OCI-LY7 (cell line): ENCODE data around the gene MAN1A2. TPM values are rescaled to one million over a fixed set of nuclear protein-coding genes. Genes with fewer than 3 reads are reported as not detected.

ENCODE experiments used
- BruUV-seq: library from RNA; stranded (reverse); fragments of 400-500 nt; replicated peaks from 2 replicates; lab custom pipeline; 2021; lab: Mats Ljungman, UMichigan
- CTCF ChIA-PET: fragments of 300-600 bp; sonication (Branson Sonifier 250); formaldehyde crosslinking; loops from one replicate; lab custom pipeline; 2022; ENCODE audit warnings: antibody characterized with exemption; ENCODE audit not compliant: unreplicated experiment; lab: Charles Lee
- POLR2A ChIA-PET: fragments of 300-600 bp; sonication (Branson Sonifier 250); formaldehyde crosslinking; loops from one replicate; lab custom pipeline; 2022; ENCODE audit warnings: antibody characterized with exemption; lab: Charles Lee
- DNase-seq: peaks from one replicate; pipeline ENCODE4 v3.0.0-alpha.2; 2015; ENCODE audit warnings: low spot score
- H2AFZ ChIP-seq: fragments of 200-600 bp; sonication (generic), shearing (Covaris generic); 2 replicates; pipeline ENCODE4 v1.6.1; 2014; ENCODE audit warnings: mild to moderate bottlenecking, antibody characterized with exemption, low read length, moderate library complexity
- H3K27ac ChIP-seq: fragments of 200-600 bp; sonication (generic); 2 replicates; pipeline ENCODE4 v1.5.1; 2014; ENCODE audit warnings: mixed run types, low read depth, mild to moderate bottlenecking, moderate library complexity, low read length, inconsistent platforms; ENCODE audit not compliant: poor library complexity, severe bottlenecking
- H3K36me3 ChIP-seq: fragments of 200-600 bp; sonication (generic); 2 replicates; pipeline ENCODE4 v1.6.1; 2014; ENCODE audit warnings: mild to moderate bottlenecking, antibody characterized with exemption, low read length, moderate library complexity, mixed read lengths; ENCODE audit not compliant: insufficient read depth
- H3K4me1 ChIP-seq: fragments of 200-600 bp; sonication (generic); 2 replicates; pipeline ENCODE4 v1.5.1; 2014; ENCODE audit warnings: mild to moderate bottlenecking, low read length; ENCODE audit not compliant: insufficient read depth, poor library complexity, severe bottlenecking
- H3K4me2 ChIP-seq: fragments of 200-600 bp; sonication (generic); 2 replicates; pipeline ENCODE4 v1.6.1; 2014; ENCODE audit warnings: mild to moderate bottlenecking, low read length
- H3K4me3 ChIP-seq: fragments of 200-600 bp; sonication (generic); 2 replicates; pipeline ENCODE4 v1.5.1; 2014; ENCODE audit warnings: mild to moderate bottlenecking, low read depth, low read length; ENCODE audit not compliant: poor library complexity, severe bottlenecking
- H3K79me2 ChIP-seq: fragments of 200-600 bp; sonication (generic); 2 replicates; pipeline ENCODE4 v1.6.1; 2016; ENCODE audit warnings: low read depth, mild to moderate bottlenecking, low read length, moderate library complexity, mixed read lengths; ENCODE audit not compliant: insufficient read depth
- H3K9me2 ChIP-seq: fragments of 200-600 bp; sonication (generic); 2 replicates; pipeline ENCODE4 v1.6.1; 2016; ENCODE audit warnings: mild to moderate bottlenecking, low read length, mixed read lengths; ENCODE audit not compliant: insufficient read depth
- H3K9me3 ChIP-seq: fragments of 200-600 bp; sonication (generic); 2 replicates; pipeline ENCODE4 v1.6.1; 2014; ENCODE audit warnings: mild to moderate bottlenecking, mixed run types, low read length, mixed read lengths
- H4K20me1 ChIP-seq: fragments of 200-600 bp; sonication (generic); 2 replicates; pipeline ENCODE4 v1.6.1; 2014; ENCODE audit warnings: mild to moderate bottlenecking, antibody characterized with exemption, low read length, moderate library complexity, mixed read lengths; ENCODE audit not compliant: insufficient read depth
- EZH2phosphoT487 ChIP-seq: fragments of 200-600 bp; sonication (generic); IDR thresholded peaks from 2 replicates; pipeline ENCODE4 v1.6.1; 2018; ENCODE audit warnings: low read depth, borderline replicate concordance, mild to moderate bottlenecking, mixed run types, antibody characterized with exemption, low read length, moderate library complexity, mixed read lengths
- intact Hi-C: fragments of 100-400 bp; cut with micrococcal nuclease; formaldehyde crosslinking; loops from one replicate; pipeline ENCODE4 v1.10.0; 2022; ENCODE audit not compliant: unreplicated experiment
- total RNA-seq, 2 experiments: library from RNA; depleted of rRNA in 1 of 2; stranded (reverse); fragments of >200 nt in 1 of 2; shearing (Covaris generic) in 1 of 2; gene quantifications; 2 replicates each; pipeline ENCODE4 v1.2.3, GENCODE V29; 2014 to 2022
- TF ChIP-seq, protein P1 (sequence below): fragments of 200-600 bp; sonication (generic); conservative IDR thresholded peaks from 2 replicates; pipeline ENCODE4 v1.5.1; 2014; ENCODE audit warnings: mild to moderate bottlenecking, antibody characterized with exemption, low read length, moderate library complexity, mixed read lengths

MAN1A2 gene
- total RNA-seq, 2 experiments from 2014 or later = 16.1 to 27.5 TPM

DNA sequence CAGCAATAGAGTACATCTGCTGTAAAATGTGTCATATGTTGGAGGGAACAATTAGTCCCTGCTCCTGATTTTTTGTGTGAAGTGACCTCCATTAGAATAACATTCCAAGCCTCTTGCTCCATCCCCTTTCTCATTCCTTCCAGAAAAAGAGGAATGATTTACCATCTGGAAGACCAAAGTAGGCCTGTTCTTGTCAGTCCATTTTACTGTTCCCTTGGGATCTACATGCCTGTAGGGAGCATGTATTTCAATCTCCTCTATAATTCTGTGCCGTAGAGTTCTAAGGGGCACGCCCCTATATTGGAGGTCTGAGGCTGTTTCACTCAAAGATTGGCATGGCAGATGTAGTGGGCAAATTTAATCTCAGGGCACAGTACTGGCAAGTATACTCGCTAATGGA is 48.8 kb upstream of the MAN1A2 start:
- Histone ChIP-seq H3K9me2 (no peaks in the 10 kb centered on the region), H4K20me1 (no peaks in the 10 kb centered on the region), H3K36me3 (no peaks in the 10 kb centered on the region), H3K79me2 (no peaks in the 10 kb centered on the region), H3K4me1 (no peaks in the 10 kb centered on the region), H2AFZ (no peak overlapping the region), H3K27ac (no peak overlapping the region), H3K9me3 (no peaks in the 10 kb centered on the region), H3K4me2 (no peak overlapping the region), H3K4me3 (no peak overlapping the region)
- intact Hi-C loops = loop anchor here (10.0 kb wide), 1 partner anchor 176 kb away; no protein-coding TSS in a partner anchor
- CTCF ChIA-PET = no interaction called here
- TF ChIP-seq, protein P1, sequence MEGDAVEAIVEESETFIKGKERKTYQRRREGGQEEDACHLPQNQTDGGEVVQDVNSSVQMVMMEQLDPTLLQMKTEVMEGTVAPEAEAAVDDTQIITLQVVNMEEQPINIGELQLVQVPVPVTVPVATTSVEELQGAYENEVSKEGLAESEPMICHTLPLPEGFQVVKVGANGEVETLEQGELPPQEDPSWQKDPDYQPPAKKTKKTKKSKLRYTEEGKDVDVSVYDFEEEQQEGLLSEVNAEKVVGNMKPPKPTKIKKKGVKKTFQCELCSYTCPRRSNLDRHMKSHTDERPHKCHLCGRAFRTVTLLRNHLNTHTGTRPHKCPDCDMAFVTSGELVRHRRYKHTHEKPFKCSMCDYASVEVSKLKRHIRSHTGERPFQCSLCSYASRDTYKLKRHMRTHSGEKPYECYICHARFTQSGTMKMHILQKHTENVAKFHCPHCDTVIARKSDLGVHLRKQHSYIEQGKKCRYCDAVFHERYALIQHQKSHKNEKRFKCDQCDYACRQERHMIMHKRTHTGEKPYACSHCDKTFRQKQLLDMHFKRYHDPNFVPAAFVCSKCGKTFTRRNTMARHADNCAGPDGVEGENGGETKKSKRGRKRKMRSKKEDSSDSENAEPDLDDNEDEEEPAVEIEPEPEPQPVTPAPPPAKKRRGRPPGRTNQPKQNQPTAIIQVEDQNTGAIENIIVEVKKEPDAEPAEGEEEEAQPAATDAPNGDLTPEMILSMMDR = no peak
- no peak for TF ChIP-seq EZH2phosphoT487
- DNase-seq = no peak
- no TSS peak for BruUV-seq
- POLR2A ChIA-PET = no interaction called here

GRCh38 chr1:117320515-117320914 is 46.7 kb upstream of the MAN1A2 start:
- no peak overlapping the region for H3K27ac ChIP-seq
- intact Hi-C loops = no loop called here
- CTCF ChIA-PET = no interaction called here

More at GRCh38 chr1:117320515-117320914, 46.7 kb upstream of the MAN1A2 start:
- no TSS peak for BruUV-seq
- no peaks in the 10 kb centered on the region for H3K4me1 ChIP-seq
- DNase-seq = no peak
- no peaks in the 10 kb centered on the region for H3K36me3 ChIP-seq
- no peak overlapping the region for H3K4me2 ChIP-seq
- no peak overlapping the region for H2AFZ ChIP-seq
- POLR2A ChIA-PET = no interaction called here
- no peak overlapping the region for H3K4me3 ChIP-seq
- no peaks in the 10 kb centered on the region for H3K9me3 ChIP-seq
- no peaks in the 10 kb centered on the region for H3K9me2 ChIP-seq
- H3K79me2 ChIP-seq = no peaks in the 10 kb centered on the region
- H4K20me1 ChIP-seq = no peaks in the 10 kb centered on the region
- TF ChIP-seq, protein P1 = no peak
- TF ChIP-seq EZH2phosphoT487 = no peak
